Hepatocyte (in vitro differentiated cells): Measurements from ENCODE around the gene TUBD1. TPM values are rescaled to one million over a fixed set of nuclear protein-coding genes. Genes with fewer than 3 reads are reported as not detected.
"Not testable (repeated sequence)": the region's sequence is repeated elsewhere in the genome, so short reads cannot be mapped to it uniquely, and the experiment has no call there.

Experiments
- DNase-seq: peaks from one replicate; pipeline ENCODE4 v3.0.0-alpha.2; 2016; ENCODE audit warnings: low spot score
- H2AFZ ChIP-seq: fragments of 200-600 bp; sonication (generic); 2 replicates; pipeline ENCODE4 v1.6.0; 2016; ENCODE audit warnings: antibody characterized with exemption, mild to moderate bottlenecking
- H3K27ac ChIP-seq: fragments of 200-600 bp; sonication (generic); 2 replicates; pipeline ENCODE4 v1.5.1; 2016; ENCODE audit warnings: mild to moderate bottlenecking
- H3K27me3 ChIP-seq: fragments of 200-600 bp; sonication (generic); 2 replicates; pipeline ENCODE4 v1.6.1; 2016
- H3K36me3 ChIP-seq: fragments of 200-600 bp; sonication (generic); replicated peaks from 2 replicates; pipeline ENCODE4 v1.5.1; 2016; ENCODE audit warnings: low read depth; ENCODE audit not compliant: insufficient read depth
- H3K4me1 ChIP-seq: fragments of 200-600 bp; sonication (generic); 2 replicates; pipeline ENCODE4 v1.5.1; 2016; ENCODE audit warnings: mild to moderate bottlenecking, moderate library complexity; ENCODE audit not compliant: insufficient read depth
- H3K4me2 ChIP-seq: fragments of 200-600 bp; sonication (generic); 2 replicates; pipeline ENCODE4 v1.6.0; 2016
- H3K4me3 ChIP-seq: fragments of 200-600 bp; sonication (generic); 2 replicates; pipeline ENCODE4 v1.5.1; 2016; ENCODE audit warnings: mild to moderate bottlenecking
- H3K79me2 ChIP-seq: fragments of 200-600 bp; sonication (generic); 2 replicates; pipeline ENCODE4 v1.6.0; 2017; ENCODE audit warnings: mild to moderate bottlenecking
- H3K9me2 ChIP-seq: fragments of 200-600 bp; sonication (generic); replicated peaks from 2 replicates; pipeline ENCODE4 v1.6.0; 2017; ENCODE audit warnings: mild to moderate bottlenecking; ENCODE audit not compliant: insufficient read depth
- H3K9me3 ChIP-seq: fragments of 200-600 bp; sonication (generic); 2 replicates; pipeline ENCODE4 v1.5.1; 2016; ENCODE audit warnings: low read depth, mild to moderate bottlenecking
- H4K20me1 ChIP-seq: fragments of 200-600 bp; sonication (generic); 2 replicates; pipeline ENCODE4 v1.6.0; 2016; ENCODE audit warnings: mild to moderate bottlenecking; ENCODE audit not compliant: insufficient read depth, poor library complexity, severe bottlenecking
- CTCF ChIP-seq: fragments of 200-600 bp; sonication (generic); IDR thresholded peaks from 2 replicates; pipeline ENCODE4 v1.5.1; 2016; ENCODE audit warnings: antibody characterized with exemption, mild to moderate bottlenecking; ENCODE audit not compliant: poor library complexity
- EZH2 ChIP-seq: fragments of 200-600 bp; sonication (generic); IDR thresholded peaks from 2 replicates; pipeline ENCODE4 v1.6.1; 2016; ENCODE audit warnings: antibody characterized with exemption, mild to moderate bottlenecking, borderline replicate concordance
- EZH2phosphoT487 ChIP-seq: fragments of 200-600 bp; sonication (generic); IDR thresholded peaks from one replicate; pipeline ENCODE4 v1.6.1; 2018; ENCODE audit warnings: antibody characterized with exemption, mild to moderate bottlenecking, low read depth, moderate library complexity; ENCODE audit not compliant: unreplicated experiment, severe bottlenecking
- WGBS: methylation state at CpG from one replicate; pipeline ENCODE4 v1.1.6; 2016; ENCODE audit warnings: low lambda C conversion rate; ENCODE audit errors: missing lambda C conversion rate; 5-methylcytosine and 5-hydroxymethylcytosine counted together
- polyA plus RNA-seq: library from polyadenylated mRNA; unstranded; fragments of >200 nt; fragmentation: Nextera tagmentation; extraction: Ambion mirVana; gene quantifications from 2 replicates; pipeline ENCODE4 v1.2.1, GENCODE V29; 2016
- total RNA-seq: library from RNA; depleted of rRNA; stranded (reverse); fragments of >200 nt; gene quantifications from 2 replicates; pipeline ENCODE4 v1.2.3, GENCODE V29; 2014

Gene TUBD1
- total RNA-seq (8.6 and 11.8 TPM in 2 replicates), polyA plus RNA-seq (8.7 and 12.0 TPM in 2 replicates)

GRCh38 chr17:59892924-59893675 lies at the start of gene TUBD1, which contains the start of gene RPS6KB1:
TSS of gene TUBD1 (minus strand) at chr17:59892943. CDS start at chr17:59891002, 1,941 bp downstream.
TSS of gene RPS6KB1 (plus strand) at chr17:59893121. CDS start at chr17:59893185, 64 bp downstream.
- WGBS = 2% methylated on average over 42 of the region's 61 CpGs
- peak; percentile 99 for DNase-seq
- peaks cover 15% of the 10 kb centered on the region for H4K20me1 ChIP-seq
- peaks cover 15% of the 10 kb centered on the region for H3K4me1 ChIP-seq
- H3K9me3 ChIP-seq = no peaks in the 10 kb centered on the region
- H3K9me2 ChIP-seq = no peaks in the 10 kb centered on the region
- peak within 1 kb of the TSS; percentile 95 for H3K4me2 ChIP-seq
- H3K27me3 ChIP-seq = no peaks in the 10 kb centered on the region
- TF ChIP-seq EZH2phosphoT487 (no peak), CTCF (no peak), EZH2 (no peak)
- H3K4me3 ChIP-seq = peak within 1 kb of the TSS; percentile 27
- H3K79me2 ChIP-seq = peaks cover 70% of the 10 kb centered on the region
- peak within 1 kb of the TSS; percentile 64 for H2AFZ ChIP-seq
- H3K27ac ChIP-seq = peak within 1 kb of the TSS; percentile 77
- H3K36me3 ChIP-seq = no peaks in the 10 kb centered on the region

GRCh38 chr17:59941131-59941530 lies 48.4 kb upstream of the TUBD1 start:
- H3K9me3 ChIP-seq = no peaks in the 10 kb centered on the region
- TF ChIP-seq EZH2 = no peak
- no peak for TF ChIP-seq EZH2phosphoT487
- no peaks in the 10 kb centered on the region for H3K79me2 ChIP-seq
- no peak overlapping the region for H3K27ac ChIP-seq
- H2AFZ ChIP-seq = no peak overlapping the region
- no peaks in the 10 kb centered on the region for H3K4me1 ChIP-seq
- no peak overlapping the region for H3K4me2 ChIP-seq
- H3K9me2 ChIP-seq = no peaks in the 10 kb centered on the region
- no peak for DNase-seq
- peaks cover 4% of the 10 kb centered on the region for H3K36me3 ChIP-seq
- H4K20me1 ChIP-seq = no peaks in the 10 kb centered on the region
- no peaks in the 10 kb centered on the region for H3K27me3 ChIP-seq
- 100% methylated on average over 1 of the region's 1 CpG for WGBS
- H3K4me3 ChIP-seq = no peak overlapping the region

- H3K9me2 ChIP-seq, H3K27me3 ChIP-seq, H3K4me1 ChIP-seq, H2AFZ ChIP-seq, DNase-seq, H3K27ac ChIP-seq, H3K36me3 ChIP-seq, H3K9me3 ChIP-seq, H3K79me2 ChIP-seq, H3K4me3 ChIP-seq, H3K4me2 ChIP-seq, H4K20me1 ChIP-seq: not testable (repeated sequence)
- 87% methylated on average over 3 of the region's 3 CpGs for WGBS
Observed at GRCh38 chr17:59940697-59941096, 48.0 kb upstream of the TUBD1 start.

GRCh38 chr17:59933317-59933716 lies 40.6 kb upstream of the TUBD1 start:
- 100% methylated on average over 1 of the region's 1 CpG for WGBS
- not testable (repeated sequence) for H3K79me2 ChIP-seq, H3K9me3 ChIP-seq, H2AFZ ChIP-seq, DNase-seq, H3K4me1 ChIP-seq, H3K4me2 ChIP-seq, H3K36me3 ChIP-seq, H3K9me2 ChIP-seq, H3K4me3 ChIP-seq, H3K27ac ChIP-seq, H4K20me1 ChIP-seq, H3K27me3 ChIP-seq

- not testable (repeated sequence) for DNase-seq, H3K27me3 ChIP-seq, H3K27ac ChIP-seq, H3K9me2 ChIP-seq, H3K4me1 ChIP-seq, H3K9me3 ChIP-seq, H3K36me3 ChIP-seq, H3K79me2 ChIP-seq, H2AFZ ChIP-seq, H3K4me3 ChIP-seq, H4K20me1 ChIP-seq, H3K4me2 ChIP-seq
- WGBS = 67% methylated on average over 3 of the region's 3 CpGs
Observed at GRCh38 chr17:59930768-59931167, 38.0 kb upstream of the TUBD1 start.

- 93% methylated on average over 2 of the region's 2 CpGs for WGBS
- not testable (repeated sequence) for DNase-seq, H3K9me2 ChIP-seq, H4K20me1 ChIP-seq, H3K4me2 ChIP-seq, H3K4me3 ChIP-seq, H3K27ac ChIP-seq, H3K79me2 ChIP-seq, H3K9me3 ChIP-seq, H3K4me1 ChIP-seq, H3K36me3 ChIP-seq, H2AFZ ChIP-seq, H3K27me3 ChIP-seq
Observed at GRCh38 chr17:59930121-59930520, 37.4 kb upstream of the TUBD1 start.

- H4K20me1 ChIP-seq, H3K27me3 ChIP-seq, H3K4me2 ChIP-seq, H2AFZ ChIP-seq, H3K36me3 ChIP-seq, DNase-seq, H3K4me3 ChIP-seq, H3K27ac ChIP-seq, H3K9me3 ChIP-seq, H3K79me2 ChIP-seq, H3K9me2 ChIP-seq, H3K4me1 ChIP-seq: not testable (repeated sequence)
- WGBS = 98% methylated on average over 5 of the region's 5 CpGs
Observed at GRCh38 chr17:59920637-59921036, 27.9 kb upstream of the TUBD1 start.
